ENCODE results near the gene LTBP4. TPM values are rescaled to one million over a fixed set of nuclear protein-coding genes. Genes with fewer than 3 reads are reported as not detected.

Gene LTBP4
- total RNA-seq, 1 experiment from 2014 or later = 30.8 TPM

- Histone ChIP-seq H3K36me3 (ENCODE audit: control insufficient read depth, insufficient read depth, low read length) (no peaks in the 10 kb centered on the region), H3K27me3 (replicated peaks; ENCODE audit: control insufficient read depth, insufficient read depth, low read length) (no peaks in the 10 kb centered on the region; the same call in 1 of the 2 replicates), H3K9me3 (no peaks in the 10 kb centered on the region), H3K4me1 (peaks cover 9% of the 10 kb centered on the region; the same call in 1 of the 2 replicates), H3K4me3 (ENCODE audit: low read depth, low read length) (no peak overlapping the region)
- POLR2A ChIA-PET = no interaction called here
- intact Hi-C loops (cut with micrococcal nuclease; ENCODE audit: unreplicated experiment) = loop anchor here (2.0 kb wide), 1 partner anchor 33 kb away; no protein-coding TSS in a partner anchor
- Mint-ChIP-seq H3K27ac (ENCODE audit: unreplicated experiment) (no peak overlapping the region), H3K36me3 (ENCODE audit: insufficient read depth, unreplicated experiment) (peaks cover 10% of the 10 kb centered on the region), H3K27me3 (ENCODE audit: insufficient read depth, unreplicated experiment) (peaks cover 2% of the 10 kb centered on the region), H3K9me3 (ENCODE audit: unreplicated experiment) (peaks cover 9% of the 10 kb centered on the region), H3K4me3 (ENCODE audit: unreplicated experiment) (no peak overlapping the region), H3K4me1 (ENCODE audit: low read depth, unreplicated experiment) (peaks cover 13% of the 10 kb centered on the region)
- no peak for TF ChIP-seq CTCF (IDR thresholded peaks at IDR 0.05; ENCODE audit: insufficient read depth in 1 of 2, low read depth in 1 of 2, low read length in 1 of 2, severe bottlenecking in 1 of 2, unreplicated experiment in 1 of 2)
- DNase-seq = no peak
- no TSS peak for BruUV-seq (replicated peaks)
- CTCF ChIA-PET = interaction anchor here (1.7 kb wide), 1 partner anchor 108 kb away, joined by 9 read pairs; no protein-coding TSS in a partner anchor
Measured at GRCh38 chr19:40571831-40572495, 29.2 kb upstream of the LTBP4 start.

GRCh38 chr19:40575326-40575725 lies 25.8 kb upstream of the LTBP4 start:
- H3K4me3 ChIP-seq (ENCODE audit: low read depth, low read length) = no peak overlapping the region
- peaks cover 17% of the 10 kb centered on the region for H3K36me3 Mint-ChIP-seq (ENCODE audit: insufficient read depth, unreplicated experiment)
- TF ChIP-seq CTCF (IDR thresholded peaks at IDR 0.05; ENCODE audit: insufficient read depth in 1 of 2, low read depth in 1 of 2, low read length in 1 of 2, severe bottlenecking in 1 of 2, unreplicated experiment in 1 of 2) = no peak
- no TSS peak for BruUV-seq (replicated peaks)
- intact Hi-C loops (cut with micrococcal nuclease; ENCODE audit: unreplicated experiment) = no loop called here
- no peaks in the 10 kb centered on the region for H3K36me3 ChIP-seq (ENCODE audit: control insufficient read depth, insufficient read depth, low read length)
- no peak for DNase-seq
- no peaks in the 10 kb centered on the region for H3K9me3 ChIP-seq
- H3K4me1 Mint-ChIP-seq (ENCODE audit: low read depth, unreplicated experiment) = peaks cover 18% of the 10 kb centered on the region
- ChIA-PET POLR2A (no interaction called here), CTCF (no interaction called here)
- H3K4me3 Mint-ChIP-seq (ENCODE audit: unreplicated experiment) = no peak overlapping the region
- peaks cover 4% of the 10 kb centered on the region; the same call in 1 of the 2 replicates for H3K4me1 ChIP-seq
- peaks cover 9% of the 10 kb centered on the region for H3K9me3 Mint-ChIP-seq (ENCODE audit: unreplicated experiment)
- no peaks in the 10 kb centered on the region for H3K27me3 ChIP-seq (replicated peaks; ENCODE audit: control insufficient read depth, insufficient read depth, low read length)
- H3K27ac Mint-ChIP-seq (ENCODE audit: unreplicated experiment) = no peak overlapping the region
- H3K27me3 Mint-ChIP-seq (ENCODE audit: insufficient read depth, unreplicated experiment) = no peaks in the 10 kb centered on the region

GRCh38 chr19:40576151-40576584 lies 25.0 kb upstream of the LTBP4 start:
- Histone ChIP-seq H3K4me1 (peaks cover 4% of the 10 kb centered on the region; the same call in 1 of the 2 replicates), H3K36me3 (ENCODE audit: control insufficient read depth, insufficient read depth, low read length) (no peaks in the 10 kb centered on the region), H3K4me3 (ENCODE audit: low read depth, low read length) (peak overlapping the region; percentile 46), H3K9me3 (no peaks in the 10 kb centered on the region), H3K27me3 (replicated peaks; ENCODE audit: control insufficient read depth, insufficient read depth, low read length) (no peaks in the 10 kb centered on the region)
- H3K27ac Mint-ChIP-seq (ENCODE audit: unreplicated experiment) = no peak overlapping the region
- no peaks in the 10 kb centered on the region for H3K27me3 Mint-ChIP-seq (ENCODE audit: insufficient read depth, unreplicated experiment)
- peaks cover 12% of the 10 kb centered on the region for H3K36me3 Mint-ChIP-seq (ENCODE audit: insufficient read depth, unreplicated experiment)
- ChIA-PET POLR2A (no interaction called here), CTCF (no interaction called here)
- intact Hi-C loops (cut with micrococcal nuclease; ENCODE audit: unreplicated experiment) = loop anchor here (2.0 kb wide), 1 partner anchor 23 kb away; no protein-coding TSS in a partner anchor
- no peak for TF ChIP-seq CTCF (IDR thresholded peaks at IDR 0.05; ENCODE audit: insufficient read depth in 1 of 2, low read depth in 1 of 2, low read length in 1 of 2, severe bottlenecking in 1 of 2, unreplicated experiment in 1 of 2)
- BruUV-seq (replicated peaks) = no TSS peak
- peak overlapping the region; percentile 76 for H3K4me3 Mint-ChIP-seq (ENCODE audit: unreplicated experiment)
- peaks cover 2% of the 10 kb centered on the region for H3K9me3 Mint-ChIP-seq (ENCODE audit: unreplicated experiment)
- no peak for DNase-seq
- peaks cover 11% of the 10 kb centered on the region for H3K4me1 Mint-ChIP-seq (ENCODE audit: low read depth, unreplicated experiment)
